CD4-positive, CD25-positive, alpha-beta regulatory T cell (primary cell): Measurements from ENCODE around the gene SCRN3. TPM values are rescaled to one million over a fixed set of nuclear protein-coding genes. Genes with fewer than 3 reads are reported as not detected.
"Not testable (repeated sequence)": the region's sequence is repeated elsewhere in the genome, so short reads cannot be mapped to it uniquely, and the experiment has no call there.

ENCODE experiments used
- ATAC-seq, 2 donors: fragments of 150-1000 bp; cut with Tn5 transposase; one replicate each; pipeline ENCODE4 v1.10.0; 2021; ENCODE audit warnings: low read depth in 2 of 2, moderate number of reproducible peaks in 2 of 2, moderate library complexity in 1 of 2
- DNase-seq, 3 donors: peaks; one replicate each; pipeline versions ENCODE4 v3.0.0 to v3.0.0-alpha.2; 2012 to 2022; ENCODE audit warnings: mixed read lengths in 1 of 3
- H3K27ac ChIP-seq: one replicate; pipeline ENCODE4 v1.7.0; 2013; ENCODE audit warnings: mild to moderate bottlenecking, low read length; ENCODE audit not compliant: insufficient read depth, poor library complexity, severe bottlenecking
- H3K27me3 ChIP-seq: one replicate; pipeline ENCODE4 v1.7.0; 2013; ENCODE audit warnings: low read length; ENCODE audit not compliant: control insufficient read depth, insufficient read depth
- H3K36me3 ChIP-seq: one replicate; pipeline ENCODE4 v1.7.0; 2013; ENCODE audit warnings: mild to moderate bottlenecking, low read length, moderate library complexity; ENCODE audit not compliant: control insufficient read depth, insufficient read depth
- H3K4me1 ChIP-seq: 2 replicates; pipeline ENCODE4 v1.7.0; 2013; ENCODE audit warnings: mild to moderate bottlenecking, low read length; ENCODE audit not compliant: insufficient read depth, control insufficient read depth, poor library complexity, severe bottlenecking
- H3K4me3 ChIP-seq: one replicate; pipeline ENCODE4 v1.7.0; 2013; ENCODE audit warnings: low read depth, mild to moderate bottlenecking, low read length, moderate library complexity
- H3K9me3 ChIP-seq, 2 experiments: 1 replicate in 1 of 2; 2 replicates in 1 of 2; pipeline ENCODE4 v1.7.0; 2013; ENCODE audit warnings: low read length in 2 of 2, mild to moderate bottlenecking in 1 of 2, moderate library complexity in 1 of 2; ENCODE audit not compliant: control insufficient read depth in 2 of 2
- H3K27ac Mint-ChIP-seq, 3 donors: one replicate each; pipeline ENCODE4 v1.8.0; 2020 to 2022; ENCODE audit warnings: mild to moderate bottlenecking in 3 of 3, mixed read lengths in 3 of 3, moderate library complexity in 2 of 3
- H3K27me3 Mint-ChIP-seq: one replicate; pipeline ENCODE4 v1.8.0; 2022; ENCODE audit warnings: mild to moderate bottlenecking, mixed read lengths
- H3K36me3 Mint-ChIP-seq: one replicate; pipeline ENCODE4 v1.8.0; 2020; ENCODE audit warnings: mixed read lengths
- H3K4me1 Mint-ChIP-seq, 4 donors: one replicate each; pipeline ENCODE4 v1.8.0; 2020 to 2022; ENCODE audit warnings: mixed read lengths in 4 of 4, mild to moderate bottlenecking in 1 of 4
- H3K4me3 Mint-ChIP-seq, 4 donors: one replicate each; pipeline ENCODE4 v1.8.0; 2020 to 2022; ENCODE audit warnings: mild to moderate bottlenecking in 4 of 4, mixed read lengths in 4 of 4, moderate library complexity in 3 of 4
- H3K9me3 Mint-ChIP-seq, 7 donors: one replicate each; pipeline ENCODE4 v1.8.0; 2020 to 2022; ENCODE audit warnings: mixed read lengths in 7 of 7, mild to moderate bottlenecking in 3 of 7, moderate library complexity in 2 of 7
- polyA plus RNA-seq, 4 donors: library from polyadenylated mRNA; unstranded; fragments of 300-500 nt; fragmentation: Illumina TruSeq; gene quantifications; one replicate each; pipeline ENCODE4 v1.2.3, GENCODE V29; 2021
- total RNA-seq: library from RNA; stranded (reverse); gene quantifications from one replicate; pipeline ENCODE4 v1.2.3, GENCODE V29; 2022

SCRN3 gene
- total and polyA plus RNA-seq, 5 donors from 2014 or later, result 10.0 to 12.8 (median 11.5) TPM

- ATAC-seq (no peak), DNase-seq (no peak)
- H3K4me1 Mint-ChIP-seq, result peaks cover 23 to 60% (median 43%) of the 10 kb centered on the region in 4 donors
- no peaks in the 10 kb centered on the region for H3K27me3 Mint-ChIP-seq
- peak overlapping the region in 1 of 4 donors; percentile 22 for H3K4me3 Mint-ChIP-seq
- H3K36me3 Mint-ChIP-seq, result peaks cover 50% of the 10 kb centered on the region
- peaks cover 0 to 2% (median 0%) of the 10 kb centered on the region in 7 donors for H3K9me3 Mint-ChIP-seq
- no peaks in the 10 kb centered on the region for H3K9me3 ChIP-seq
- H3K27me3 ChIP-seq, result no peaks in the 10 kb centered on the region
- no peak overlapping the region for H3K4me3 ChIP-seq
- no peak overlapping the region for H3K27ac Mint-ChIP-seq
- no peak overlapping the region for H3K27ac ChIP-seq
- peaks cover 45% of the 10 kb centered on the region for H3K36me3 ChIP-seq
- H3K4me1 ChIP-seq, result peaks cover 14% of the 10 kb centered on the region
Observed at GRCh38 chr2:174389542-174389941, 6.0 kb upstream of the SCRN3 start.

DNA sequence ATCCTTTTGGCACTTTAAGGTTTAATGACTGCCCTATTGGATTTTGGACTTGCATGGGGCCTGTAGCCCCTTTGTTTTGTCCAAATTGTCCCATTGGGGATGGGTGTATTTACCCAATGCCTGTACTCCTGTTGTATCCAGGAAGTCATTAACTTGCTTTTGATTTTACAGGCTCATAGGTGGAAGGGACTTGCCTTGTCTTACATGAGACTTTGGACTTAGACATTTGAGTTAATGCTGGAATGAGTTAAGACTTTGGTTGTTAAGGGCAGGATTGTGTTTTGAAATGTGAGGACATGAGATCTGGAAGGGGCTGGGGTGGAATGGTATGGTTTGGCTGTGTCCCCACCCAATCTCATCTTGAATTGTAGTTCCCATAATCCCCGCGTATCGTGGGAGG lies 5.2 kb upstream of the SCRN3 start:
- H3K9me3 Mint-ChIP-seq, H3K27me3 Mint-ChIP-seq, H3K4me3 ChIP-seq, DNase-seq, H3K9me3 ChIP-seq, H3K27me3 ChIP-seq, H3K27ac ChIP-seq, H3K4me3 Mint-ChIP-seq, H3K27ac Mint-ChIP-seq, ATAC-seq: not testable (repeated sequence)
- Mint-ChIP-seq H3K36me3 (peaks cover 50% of the 10 kb centered on the region), H3K4me1 (peaks cover 22 to 62% (median 48%) of the 10 kb centered on the region in 4 donors)
- Histone ChIP-seq H3K4me1 (peaks cover 19% of the 10 kb centered on the region), H3K36me3 (peaks cover 39% of the 10 kb centered on the region)

DNA sequence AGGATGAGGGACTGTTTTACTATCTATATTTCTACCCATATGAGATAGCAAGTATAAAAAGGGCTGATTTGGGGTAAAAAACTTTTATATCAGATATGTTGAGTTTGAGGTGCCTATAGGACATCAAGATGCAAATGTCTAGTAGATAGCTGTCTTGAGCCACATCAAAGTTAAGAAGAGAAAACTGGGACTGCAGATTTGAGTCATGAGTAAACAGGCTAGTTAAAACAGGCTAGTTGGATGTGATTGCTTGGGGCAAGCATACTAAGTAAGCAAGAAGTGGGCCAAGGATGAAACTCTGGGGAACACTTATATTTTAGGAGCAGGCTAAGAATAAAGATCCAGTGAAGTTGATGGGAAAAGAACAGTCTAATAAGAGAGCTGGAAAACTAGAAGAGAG lies 2.8 kb upstream of the SCRN3 start:
- Mint-ChIP-seq H3K27me3 (no peaks in the 10 kb centered on the region), H3K4me1 (peaks cover 32 to 74% (median 58%) of the 10 kb centered on the region in 4 donors), H3K9me3 (peaks cover 0 to 2% (median 0%) of the 10 kb centered on the region in 7 donors), H3K36me3 (peaks cover 35% of the 10 kb centered on the region), H3K4me3 (peak overlapping the region in 3 of 4 donors; percentile 20 to 78 (median 55)), H3K27ac (peak overlapping the region in 1 of 3 donors; percentile 32)
- no peaks in the 10 kb centered on the region for H3K9me3 ChIP-seq
- H3K4me1 ChIP-seq, result peaks cover 19% of the 10 kb centered on the region
- H3K4me3 ChIP-seq, result peak overlapping the region; percentile 95
- peaks cover 15% of the 10 kb centered on the region for H3K36me3 ChIP-seq
- DNase-seq, result no peak
- no peaks in the 10 kb centered on the region for H3K27me3 ChIP-seq
- H3K27ac ChIP-seq, result no peak overlapping the region
- ATAC-seq, result no peak

GRCh38 chr2:174395969-174396630 lies 570 bp downstream of the SCRN3 start:
- H3K4me1 Mint-ChIP-seq, result peaks cover 27 to 59% (median 47%) of the 10 kb centered on the region in 4 donors

DNA sequence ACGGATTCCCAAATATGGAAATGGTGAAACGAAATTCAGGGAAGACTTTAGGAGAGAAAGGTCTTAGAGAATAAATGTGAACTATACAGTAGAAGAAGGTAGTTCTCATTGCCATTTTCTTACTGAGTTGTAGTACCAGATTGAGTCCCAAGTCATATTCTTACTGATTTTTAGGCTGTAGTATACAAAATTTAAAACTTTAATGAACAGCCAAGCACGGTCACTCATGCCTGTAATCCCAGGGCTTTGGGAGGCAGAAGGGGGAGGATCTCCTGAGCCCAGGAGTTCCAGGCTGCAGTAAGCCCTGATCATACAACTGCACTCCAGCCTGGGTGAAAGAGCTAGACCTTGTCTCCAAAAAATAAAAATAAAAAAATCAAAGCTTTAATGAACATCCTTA lies 2.2 kb downstream of the SCRN3 start:
- Histone ChIP-seq H3K4me1 (peaks cover 19% of the 10 kb centered on the region), H3K27me3 (no peaks in the 10 kb centered on the region), H3K4me3 (no peak overlapping the region), H3K9me3 (no peaks in the 10 kb centered on the region), H3K27ac (no peak overlapping the region), H3K36me3 (peaks cover 13% of the 10 kb centered on the region)
- ATAC-seq (no peak), DNase-seq (no peak)
- H3K4me1 Mint-ChIP-seq, result peaks cover 26 to 47% (median 33%) of the 10 kb centered on the region in 4 donors
- no peaks in the 10 kb centered on the region for H3K27me3 Mint-ChIP-seq
- H3K9me3 Mint-ChIP-seq, result peaks cover 0 to 2% (median 0%) of the 10 kb centered on the region in 7 donors
- H3K36me3 Mint-ChIP-seq, result peaks cover 15% of the 10 kb centered on the region
- no peak overlapping the region for H3K27ac Mint-ChIP-seq
- peak overlapping the region in 1 of 4 donors; percentile 89 for H3K4me3 Mint-ChIP-seq

More at GRCh38 chr2:174395969-174396630, 570 bp downstream of the SCRN3 start:
- peak overlapping the region; percentile 82 to 100 (median 99) for H3K27ac Mint-ChIP-seq
- Histone ChIP-seq H3K9me3 (no peaks in the 10 kb centered on the region), H3K4me3 (peak overlapping the region; percentile 95), H3K4me1 (peaks cover 19% of the 10 kb centered on the region), H3K27me3 (no peaks in the 10 kb centered on the region), H3K36me3 (peaks cover 9% of the 10 kb centered on the region), H3K27ac (peak overlapping the region; percentile 95)
- DNase-seq, result peak in 2 of 3 donors; percentile 4 to 50
- H3K9me3 Mint-ChIP-seq, result peaks cover 0 to 2% (median 0%) of the 10 kb centered on the region in 7 donors
- peaks cover 18% of the 10 kb centered on the region for H3K36me3 Mint-ChIP-seq
- peak overlapping the region; percentile 89 to 99 (median 99) for H3K4me3 Mint-ChIP-seq
- ATAC-seq, result peak; percentile 45 to 51
- H3K27me3 Mint-ChIP-seq, result no peaks in the 10 kb centered on the region

DNA sequence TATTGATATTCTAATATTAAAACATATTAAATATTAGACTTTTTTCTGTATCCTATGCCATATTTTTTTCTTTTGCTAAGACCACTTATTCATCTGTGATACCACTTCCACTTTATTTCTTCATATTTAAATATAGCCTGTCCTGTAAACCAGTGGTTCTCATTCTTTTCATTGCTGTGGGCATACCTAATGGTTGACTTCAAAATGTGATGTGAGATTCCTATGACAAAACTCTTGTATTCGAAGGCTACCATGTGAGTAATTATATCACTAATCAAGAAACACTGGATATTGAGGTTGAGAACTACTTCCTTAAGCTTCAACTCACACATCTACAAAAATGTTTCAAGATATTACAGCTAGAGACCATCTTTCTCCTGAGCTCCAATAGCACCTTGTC lies 3.6 kb downstream of the SCRN3 start:
- H3K27me3 Mint-ChIP-seq, result no peaks in the 10 kb centered on the region
- H3K4me3 Mint-ChIP-seq, result peak overlapping the region in 1 of 4 donors; percentile 32
- peaks cover 21 to 34% (median 26%) of the 10 kb centered on the region in 4 donors for H3K4me1 Mint-ChIP-seq
- Histone ChIP-seq H3K27me3 (no peaks in the 10 kb centered on the region), H3K4me1 (peaks cover 9% of the 10 kb centered on the region), H3K27ac (no peak overlapping the region), H3K9me3 (no peaks in the 10 kb centered on the region), H3K36me3 (peaks cover 24% of the 10 kb centered on the region), H3K4me3 (no peak overlapping the region)
- peak overlapping the region in 1 of 3 donors; percentile 44 for H3K27ac Mint-ChIP-seq
- peaks cover 0 to 5% (median 0%) of the 10 kb centered on the region in 7 donors for H3K9me3 Mint-ChIP-seq
- ATAC-seq (no peak), DNase-seq (no peak)
- H3K36me3 Mint-ChIP-seq, result peaks cover 17% of the 10 kb centered on the region

DNA sequence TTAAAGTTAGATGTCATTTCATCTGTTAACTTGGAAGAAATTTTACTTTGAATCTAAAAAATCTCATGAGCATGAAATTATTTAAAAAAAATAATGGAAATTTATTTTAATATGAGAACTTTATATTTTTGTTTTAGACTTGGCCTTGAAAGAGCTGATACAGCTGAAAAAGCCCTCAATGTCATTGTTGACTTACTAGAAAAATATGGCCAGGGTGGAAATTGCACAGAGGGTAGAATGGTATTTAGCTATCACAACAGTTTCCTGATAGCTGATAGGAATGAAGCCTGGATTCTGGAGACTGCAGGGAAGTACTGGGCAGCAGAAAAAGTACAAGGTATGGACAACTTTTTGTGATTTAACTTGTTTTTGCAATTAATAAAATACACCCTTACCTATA lies 5.3 kb downstream of the SCRN3 start:
- H3K27ac Mint-ChIP-seq, result no peak overlapping the region
- H3K9me3 Mint-ChIP-seq, result peaks cover 0 to 5% (median 0%) of the 10 kb centered on the region in 7 donors
- no peaks in the 10 kb centered on the region for H3K27me3 Mint-ChIP-seq
- DNase-seq, result no peak
- no peak for ATAC-seq
- Histone ChIP-seq H3K9me3 (no peaks in the 10 kb centered on the region), H3K27ac (no peak overlapping the region), H3K36me3 (peaks cover 24% of the 10 kb centered on the region), H3K27me3 (no peaks in the 10 kb centered on the region), H3K4me3 (no peak overlapping the region), H3K4me1 (no peaks in the 10 kb centered on the region)
- H3K36me3 Mint-ChIP-seq, result peaks cover 17% of the 10 kb centered on the region
- H3K4me3 Mint-ChIP-seq, result no peak overlapping the region
- peaks cover 10 to 23% (median 21%) of the 10 kb centered on the region in 4 donors for H3K4me1 Mint-ChIP-seq

GRCh38 chr2:174403628-174404027 lies 8.1 kb downstream of the SCRN3 start:
- DNase-seq (no peak), ATAC-seq (no peak)
- Histone ChIP-seq H3K9me3 (no peaks in the 10 kb centered on the region), H3K4me1 (no peaks in the 10 kb centered on the region), H3K4me3 (no peak overlapping the region), H3K27ac (no peak overlapping the region), H3K27me3 (no peaks in the 10 kb centered on the region), H3K36me3 (peaks cover 24% of the 10 kb centered on the region)
- Mint-ChIP-seq H3K9me3 (peaks cover 0 to 5% (median 0%) of the 10 kb centered on the region in 7 donors), H3K4me3 (no peak overlapping the region), H3K27ac (no peak overlapping the region), H3K36me3 (peaks cover 17% of the 10 kb centered on the region), H3K4me1 (peaks cover 0 to 10% (median 5%) of the 10 kb centered on the region in 4 donors), H3K27me3 (no peaks in the 10 kb centered on the region)
